CD4-positive, alpha-beta T cell (primary cell): ENCODE measurements around the gene MAP3K20. TPM values are rescaled to one million over a fixed set of nuclear protein-coding genes. Genes with fewer than 3 reads are reported as not detected.

ENCODE experiments used
- ATAC-seq: fragments of 200-7000 bp; cut with Tn5 transposase; one replicate; pipeline ENCODE4 v1.10.0; 2022; ENCODE audit warnings: mild to moderate bottlenecking; ENCODE audit not compliant: poor library complexity
- CTCF ChIA-PET: fragments of 350-600 bp; sonication (Branson Sonifier 250); formaldehyde crosslinking; loops from one replicate; lab custom pipeline; 2021; ENCODE audit warnings: antibody characterized with exemption, inconsistent platforms; lab: Charles Lee
- POLR2A ChIA-PET: fragments of 350-600 bp; sonication (Branson Sonifier 250); formaldehyde crosslinking; loops from one replicate; lab custom pipeline; 2021; ENCODE audit warnings: antibody characterized with exemption, inconsistent platforms; lab: Charles Lee
- DNase-seq, 14 experiments: peaks; one replicate each; pipeline ENCODE4 v3.0.0-alpha.2; 2013 to 2020; ENCODE audit warnings: mixed read lengths in 2 of 14
- H3K27ac ChIP-seq, 2 donors: one replicate each; pipeline versions ENCODE4 v1.5.1 to v1.7.0; 2013; ENCODE audit warnings: low read length in 2 of 2, low read depth in 1 of 2, mild to moderate bottlenecking in 1 of 2
- H3K27me3 ChIP-seq, 2 experiments: 1 replicate in 1 of 2; 2 replicates in 1 of 2; pipeline versions ENCODE4 v1.6.1 to v1.7.0; 2013; ENCODE audit warnings: low read length in 2 of 2, control low read depth in 1 of 2, mild to moderate bottlenecking in 1 of 2, moderate library complexity in 1 of 2; ENCODE audit not compliant: insufficient read depth in 2 of 2, control insufficient read depth in 1 of 2
- H3K36me3 ChIP-seq: one replicate; pipeline ENCODE4 v1.6.1; 2013; ENCODE audit warnings: low read length, control low read depth; ENCODE audit not compliant: insufficient read depth
- H3K4me1 ChIP-seq: one replicate; pipeline ENCODE4 v1.6.1; 2013; ENCODE audit warnings: low read length, control low read depth; ENCODE audit not compliant: insufficient read depth
- H3K4me3 ChIP-seq: one replicate; pipeline ENCODE4 v1.5.1; 2013; ENCODE audit warnings: mild to moderate bottlenecking, low read length, moderate library complexity
- H3K9me3 ChIP-seq, 2 experiments: 1 replicate in 1 of 2; 2 replicates in 1 of 2; pipeline versions ENCODE4 v1.6.1 to v1.7.0; 2013; ENCODE audit warnings: low read length in 2 of 2, mild to moderate bottlenecking in 2 of 2, control low read depth in 1 of 2, moderate library complexity in 1 of 2; ENCODE audit not compliant: control insufficient read depth in 1 of 2, insufficient read depth in 1 of 2
- H3K27ac Mint-ChIP-seq: one replicate; pipeline ENCODE4 v1.8.0; 2020; ENCODE audit warnings: mixed read lengths
- H3K27me3 Mint-ChIP-seq: one replicate; pipeline ENCODE4 v1.8.0; 2021; ENCODE audit warnings: mixed read lengths
- H3K36me3 Mint-ChIP-seq: one replicate; pipeline ENCODE4 v1.8.0; 2021; ENCODE audit warnings: low read depth, mixed read lengths
- H3K4me1 Mint-ChIP-seq: one replicate; pipeline ENCODE4 v1.8.0; 2021; ENCODE audit warnings: low read depth, mixed read lengths
- H3K4me3 Mint-ChIP-seq: one replicate; pipeline ENCODE4 v1.8.0; 2020; ENCODE audit warnings: mild to moderate bottlenecking, mixed read lengths
- H3K9me3 Mint-ChIP-seq: one replicate; pipeline ENCODE4 v1.8.0; 2020; ENCODE audit warnings: mixed read lengths
- CTCF ChIP-seq: fragments of 200-600 bp; IDR thresholded peaks from one replicate; pipeline ENCODE4 v1.8.0; 2022; ENCODE audit warnings: antibody characterized with exemption, mild to moderate bottlenecking
- intact Hi-C, 2 experiments: fragments of 100-400 bp; cut with DNase I in 1 of 2; cut with micrococcal nuclease in 1 of 2; formaldehyde crosslinking; loops; one replicate each; pipeline versions ENCODE4 v1.15.1 to v1.9.0; 2023 to 2025; cut with DNase I, micrococcal nuclease
- total RNA-seq, 174 experiments: library from RNA in 2 of 174; stranded (reverse) in 2 of 174; gene quantifications; one replicate each; pipeline ENCODE4 v1.2.3 and lab custom pipeline; 2021 to 2026

Gene MAP3K20
- total RNA-seq, 2 experiments from 2014 or later, result 0.36 to 0.39 TPM

DNA sequence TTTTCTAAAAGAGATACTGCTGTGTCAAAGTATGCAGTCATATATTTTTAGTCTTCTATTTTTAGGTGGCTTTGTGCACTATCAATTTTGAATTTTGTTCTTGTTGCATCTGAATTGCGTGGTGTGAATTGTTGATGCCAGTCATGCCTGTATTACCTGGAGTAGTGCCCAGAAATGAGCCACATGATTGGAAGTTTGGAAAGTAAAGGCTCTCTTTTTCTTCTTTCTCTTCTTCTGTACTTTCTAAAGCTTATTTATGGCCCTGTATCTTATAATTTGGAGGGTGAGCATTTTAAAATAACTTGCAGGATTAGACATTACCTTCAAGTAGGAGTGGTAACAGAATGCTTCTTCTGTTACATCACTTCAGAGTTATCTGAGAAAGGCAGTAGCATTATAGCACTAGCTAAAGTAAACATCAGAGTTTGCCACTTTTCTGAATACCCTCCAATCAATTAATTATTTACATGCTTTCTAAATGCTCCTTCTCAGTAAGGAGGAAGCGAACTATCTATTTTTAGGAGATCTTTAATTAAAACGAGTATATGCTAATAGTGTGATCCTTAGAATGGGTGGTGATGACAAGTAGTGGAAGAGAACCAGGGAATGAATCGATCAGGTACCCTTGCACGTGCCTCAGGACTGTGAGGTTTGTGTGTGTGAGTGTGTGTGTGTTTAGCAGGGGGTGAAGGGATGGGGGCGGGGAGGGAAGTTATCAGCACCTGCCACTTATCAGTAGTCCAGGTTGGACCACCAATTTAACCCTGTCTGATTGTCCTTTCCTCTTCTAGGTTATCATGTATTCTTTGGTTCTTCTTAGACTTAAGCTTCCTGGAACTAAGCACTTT, 112.5 kb downstream of the MAP3K20 start:
- no peak for TF ChIP-seq CTCF
- no peaks in the 10 kb centered on the region for H3K27me3 ChIP-seq
- H3K4me3 Mint-ChIP-seq, result no peak overlapping the region
- ChIA-PET POLR2A (no interaction called here), CTCF (interaction anchor here (1.2 kb wide), 1 partner anchor 10 kb away, joined by 4 read pairs; no protein-coding TSS in a partner anchor)
- no peaks in the 10 kb centered on the region for H3K4me1 Mint-ChIP-seq
- H3K4me3 ChIP-seq, result no peak overlapping the region
- intact Hi-C loops, result no loop called here
- no peaks in the 10 kb centered on the region for H3K36me3 Mint-ChIP-seq
- ATAC-seq (no peak), DNase-seq (no peak)
- no peaks in the 10 kb centered on the region for H3K27me3 Mint-ChIP-seq
- H3K36me3 ChIP-seq, result no peaks in the 10 kb centered on the region
- H3K9me3 Mint-ChIP-seq, result no peaks in the 10 kb centered on the region
- no peak overlapping the region for H3K27ac ChIP-seq
- no peak overlapping the region for H3K27ac Mint-ChIP-seq
- no peaks in the 10 kb centered on the region for H3K9me3 ChIP-seq
- H3K4me1 ChIP-seq, result no peaks in the 10 kb centered on the region

DNA sequence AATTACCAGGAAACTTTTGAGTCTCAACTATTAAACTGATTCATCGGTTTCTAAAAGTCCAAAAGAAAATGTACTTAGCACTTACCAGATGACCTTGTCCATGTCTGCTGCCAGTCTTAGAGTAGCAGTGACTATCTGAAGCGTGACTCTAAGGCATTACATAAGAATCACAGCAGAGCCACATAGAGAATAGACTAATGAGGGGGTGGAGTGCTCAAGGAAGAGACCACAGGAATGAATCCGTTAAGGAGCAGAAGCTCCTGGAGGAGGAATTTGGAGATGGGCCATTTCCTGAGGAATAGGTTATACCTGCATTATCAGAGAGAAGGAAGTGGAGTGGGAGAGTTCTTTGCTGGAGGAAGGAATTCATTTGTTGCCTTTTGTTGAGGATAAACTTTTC, 116.0 kb downstream of the MAP3K20 start:
- H3K4me1 Mint-ChIP-seq, result no peaks in the 10 kb centered on the region
- ChIA-PET CTCF (no interaction called here), POLR2A (no interaction called here)
- Histone ChIP-seq H3K9me3 (no peaks in the 10 kb centered on the region), H3K27ac (no peak overlapping the region), H3K27me3 (no peaks in the 10 kb centered on the region), H3K36me3 (no peaks in the 10 kb centered on the region), H3K4me3 (no peak overlapping the region), H3K4me1 (no peaks in the 10 kb centered on the region)
- H3K27ac Mint-ChIP-seq, result no peak overlapping the region
- H3K27me3 Mint-ChIP-seq, result no peaks in the 10 kb centered on the region
- no peaks in the 10 kb centered on the region for H3K9me3 Mint-ChIP-seq
- H3K4me3 Mint-ChIP-seq, result no peak overlapping the region
- no peak for TF ChIP-seq CTCF
- intact Hi-C loops, result no loop called here
- no peak for DNase-seq
- no peak for ATAC-seq
- no peaks in the 10 kb centered on the region for H3K36me3 Mint-ChIP-seq

- ATAC-seq (no peak), DNase-seq (no peak)
- H3K27me3 Mint-ChIP-seq, result no peaks in the 10 kb centered on the region
- Histone ChIP-seq H3K36me3 (no peaks in the 10 kb centered on the region), H3K9me3 (no peaks in the 10 kb centered on the region), H3K27me3 (no peaks in the 10 kb centered on the region), H3K4me1 (no peaks in the 10 kb centered on the region), H3K4me3 (no peak overlapping the region), H3K27ac (no peak overlapping the region)
- POLR2A ChIA-PET, result no interaction called here
- no peak for TF ChIP-seq CTCF
- no peaks in the 10 kb centered on the region for H3K36me3 Mint-ChIP-seq
- H3K4me1 Mint-ChIP-seq, result no peaks in the 10 kb centered on the region
- no peak overlapping the region for H3K4me3 Mint-ChIP-seq
- no peak overlapping the region for H3K27ac Mint-ChIP-seq
- CTCF ChIA-PET, result no interaction called here
- H3K9me3 Mint-ChIP-seq, result no peaks in the 10 kb centered on the region
- intact Hi-C loops, result no loop called here
Observed at GRCh38 chr2:173192071-173192470, 116.4 kb downstream of the MAP3K20 start.
